GM18909 (cell line): ENCODE results near the gene TBCEL.
A peak's percentile ranks its signal among the peaks of the same experiment; 100 is the strongest.
"Not testable (repeated sequence)": the region's sequence is repeated elsewhere in the genome, so short reads cannot be mapped to it uniquely, and the experiment has no call there.

Experiments used
- ATAC-seq: cut with Tn5 transposase; IDR thresholded peaks from one replicate; pipeline ENCODE4 v1.9.1; 2021; ENCODE audit warnings: mild to moderate bottlenecking; ENCODE audit not compliant: unreplicated experiment, poor library complexity

The TBCEL gene

DNA sequence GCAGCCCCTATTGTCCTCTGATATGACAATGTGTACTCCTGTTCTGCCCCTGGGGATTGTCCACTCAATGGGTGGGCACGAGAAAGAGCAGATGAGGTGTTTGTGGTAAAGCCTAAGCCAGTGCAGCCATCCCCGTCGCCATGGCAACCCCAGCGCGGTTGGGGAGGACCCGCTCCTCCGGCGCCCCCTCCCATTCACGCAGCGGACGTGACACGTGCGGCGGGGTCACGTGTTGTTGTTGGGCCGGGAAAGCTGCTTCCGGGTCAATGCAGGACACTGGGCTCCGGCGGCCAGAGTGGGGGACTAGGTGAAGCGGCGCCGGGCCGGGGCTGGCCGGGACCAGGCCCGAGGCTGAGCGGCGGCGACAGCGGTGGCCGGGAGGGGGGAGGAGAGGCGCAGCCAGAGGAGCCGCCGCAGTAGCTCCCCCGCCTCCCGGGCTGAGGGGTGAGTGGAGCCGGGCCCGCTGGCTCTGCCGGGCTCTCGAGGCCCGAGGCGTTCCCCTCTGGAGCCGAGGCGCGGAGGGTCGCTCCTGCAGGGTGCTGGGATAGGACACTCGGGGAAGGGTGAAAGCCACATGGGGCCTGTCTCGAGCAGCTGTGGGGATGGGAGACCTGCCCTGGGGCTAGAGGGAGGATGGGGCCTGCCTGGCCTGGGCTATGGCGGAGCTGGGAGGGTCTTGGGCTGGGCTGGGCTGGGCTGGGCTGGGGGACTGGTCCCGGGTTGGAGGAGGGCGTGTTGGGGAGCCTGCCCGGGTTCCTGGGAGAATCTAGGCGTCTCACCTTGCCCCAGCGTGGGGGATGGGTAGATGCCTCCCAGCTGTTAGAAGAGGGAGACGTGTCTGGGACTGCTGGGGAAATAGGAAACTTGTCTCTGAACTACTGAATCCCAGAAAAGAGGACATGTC lies at the start of gene TBCEL:
TBCEL (plus strand) TSS at position 255 of the 904 bp plus-strand sequence. CDS start 21,589 bp downstream, outside the sequence.
- ATAC-seq, result peak; percentile 96

GRCh38 chr11:120974466-120974865 lies 49.4 kb upstream of the TBCEL start:
- ATAC-seq, result no peak

GRCh38 chr11:120974965-120975364 lies 48.9 kb upstream of the TBCEL start:
- no peak for ATAC-seq

DNA sequence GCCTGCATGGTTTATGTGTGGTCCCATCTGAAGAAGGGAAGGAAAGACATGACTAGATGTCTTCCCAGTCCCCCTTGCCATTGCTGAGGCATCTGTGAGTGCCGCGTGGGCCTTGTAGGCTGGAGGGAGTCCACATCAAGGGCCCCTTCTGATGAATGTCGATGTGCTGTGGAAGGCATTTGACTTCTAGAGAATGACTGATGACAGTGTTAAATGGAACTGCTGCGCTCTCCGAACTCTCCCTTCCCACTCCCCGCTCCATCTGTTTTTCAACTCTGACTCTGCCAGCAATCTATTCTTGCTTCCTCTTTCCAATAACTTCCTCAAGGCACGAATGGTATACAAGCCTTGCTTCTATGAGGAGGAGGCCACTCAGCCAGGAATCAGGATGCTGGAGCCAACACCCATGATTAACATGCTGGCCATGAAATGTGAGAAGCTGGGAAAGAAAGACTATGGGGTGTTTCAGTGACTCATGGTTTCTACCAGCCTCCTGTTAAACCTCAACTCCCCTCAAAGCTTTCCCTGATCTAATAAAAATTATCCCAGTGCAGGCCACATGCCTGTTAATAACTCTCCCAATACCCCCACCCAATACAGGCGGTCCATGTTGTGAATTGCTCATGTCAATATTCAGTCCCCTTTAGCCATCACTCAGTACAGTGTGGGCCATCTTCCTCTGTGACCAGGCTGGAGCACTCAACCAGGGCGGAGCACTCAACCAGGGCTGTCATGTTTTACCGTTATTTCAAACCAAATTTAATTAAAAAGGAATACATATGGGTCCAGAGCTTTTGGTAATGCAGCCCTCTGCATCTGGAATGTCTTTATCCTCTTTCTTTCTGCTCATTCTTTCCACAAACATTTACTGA lies 46.4 kb upstream of the TBCEL start:
- ATAC-seq, result no peak

DNA sequence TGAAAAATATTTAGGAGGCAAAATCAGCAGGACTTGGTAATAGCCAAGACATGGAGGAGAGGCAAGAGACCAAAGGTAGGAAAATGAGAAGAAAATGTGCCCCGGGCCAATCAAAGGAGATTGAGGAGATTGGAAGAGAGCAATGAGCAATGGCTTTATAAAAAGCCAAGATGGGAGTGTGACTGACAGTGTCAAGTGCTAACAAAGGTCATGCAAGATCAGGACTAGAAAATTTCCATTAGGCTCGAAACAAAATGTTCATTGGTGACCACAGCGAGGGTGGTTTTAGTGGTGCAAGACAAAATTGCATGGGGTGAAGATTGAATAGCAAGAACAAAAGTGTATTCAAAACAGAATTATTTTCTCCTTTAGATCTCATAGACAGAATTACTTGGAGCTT lies 45.2 kb upstream of the TBCEL start:
- ATAC-seq, result no peak

DNA sequence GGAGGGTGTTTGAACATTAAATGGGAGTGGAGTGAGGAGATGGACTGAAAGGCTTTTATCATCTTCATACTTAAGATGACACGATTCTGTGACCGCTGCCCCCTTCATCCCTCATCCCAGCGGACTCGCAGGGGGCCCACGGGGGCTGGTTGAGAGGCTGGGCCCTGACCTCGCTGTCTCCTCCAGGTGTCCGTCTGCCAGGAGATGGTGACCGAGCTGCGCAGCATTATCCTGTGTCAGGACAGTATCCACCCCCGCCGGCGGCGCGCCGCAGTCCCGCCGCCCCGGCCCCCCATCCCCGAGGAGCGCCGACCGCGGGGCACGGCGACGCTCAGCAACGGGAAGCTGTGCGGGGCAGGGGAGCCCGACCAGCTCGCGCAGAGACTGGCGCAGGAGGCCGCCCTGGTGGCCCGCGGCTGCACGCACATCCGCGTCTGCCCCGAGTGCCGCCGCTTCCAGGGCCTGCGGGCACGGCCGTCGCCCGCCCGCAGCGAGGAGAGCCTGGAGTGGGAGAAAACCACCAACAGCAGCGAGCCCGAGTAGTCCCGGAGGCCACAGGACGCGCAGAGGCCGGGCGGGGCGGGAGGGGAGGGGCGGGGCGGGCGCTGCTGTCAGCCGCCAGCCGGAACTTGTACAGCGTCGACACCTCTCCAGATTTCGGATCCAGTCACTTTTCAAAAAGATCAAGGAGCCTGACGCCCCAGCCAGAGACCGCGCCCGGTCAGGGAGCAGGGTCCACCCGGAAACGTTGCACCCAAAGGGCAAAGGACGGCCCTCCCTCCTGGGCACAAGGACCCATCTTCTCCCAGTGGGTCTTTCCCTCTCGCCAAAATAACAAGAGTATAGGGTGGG lies 38.0 kb upstream of the TBCEL start:
- ATAC-seq, result no peak

- no peak for ATAC-seq
Measured at GRCh38 chr11:120988603-120989002, 35.3 kb upstream of the TBCEL start.

DNA sequence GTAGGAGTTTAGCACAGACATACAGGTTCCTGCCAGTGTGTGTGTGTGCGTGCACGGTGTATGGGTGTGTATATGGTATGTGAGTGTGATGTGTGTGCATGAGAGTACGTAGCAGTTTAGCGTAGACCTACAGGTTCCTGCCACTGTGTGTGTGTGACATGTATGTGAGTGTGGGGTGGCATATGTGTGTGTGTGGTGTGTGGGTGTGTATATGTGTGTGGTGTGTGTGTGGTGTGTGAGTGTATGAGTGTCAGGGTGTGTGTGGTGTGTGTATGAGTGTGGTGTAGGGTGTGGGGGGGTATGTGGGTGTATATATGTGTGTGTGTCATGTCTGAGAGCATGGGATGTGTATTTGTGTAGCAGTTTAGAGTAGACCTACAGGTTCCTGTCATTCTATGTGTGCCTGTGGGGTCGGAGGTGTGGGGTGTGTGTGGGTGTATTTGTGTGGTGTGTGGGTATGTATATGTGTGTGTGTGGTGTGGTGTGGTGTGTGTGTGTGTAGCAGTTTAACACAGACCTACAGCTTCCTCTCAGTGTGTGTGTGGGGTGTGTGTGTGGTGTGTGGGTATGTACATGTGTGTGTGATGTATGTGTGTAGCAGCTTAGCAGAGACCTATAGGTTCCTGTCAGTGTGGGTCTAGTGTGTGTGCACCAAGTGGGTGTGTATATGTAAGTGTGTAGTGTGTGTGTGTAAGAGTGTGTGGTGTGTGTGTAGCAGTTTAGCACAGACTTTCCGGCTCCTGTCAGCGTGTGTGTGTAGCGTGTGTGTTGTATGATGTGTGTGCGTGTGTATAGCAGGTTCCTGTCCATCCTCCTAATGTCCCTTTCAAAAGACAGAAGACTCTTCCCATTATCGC lies 31.8 kb upstream of the TBCEL start:
- ATAC-seq, result no peak

- ATAC-seq, result no peak
Measured at GRCh38 chr11:120994091-120994859, 29.6 kb upstream of the TBCEL start.

GRCh38 chr11:120995184-120995583 lies 28.7 kb upstream of the TBCEL start:
- no peak for ATAC-seq

DNA sequence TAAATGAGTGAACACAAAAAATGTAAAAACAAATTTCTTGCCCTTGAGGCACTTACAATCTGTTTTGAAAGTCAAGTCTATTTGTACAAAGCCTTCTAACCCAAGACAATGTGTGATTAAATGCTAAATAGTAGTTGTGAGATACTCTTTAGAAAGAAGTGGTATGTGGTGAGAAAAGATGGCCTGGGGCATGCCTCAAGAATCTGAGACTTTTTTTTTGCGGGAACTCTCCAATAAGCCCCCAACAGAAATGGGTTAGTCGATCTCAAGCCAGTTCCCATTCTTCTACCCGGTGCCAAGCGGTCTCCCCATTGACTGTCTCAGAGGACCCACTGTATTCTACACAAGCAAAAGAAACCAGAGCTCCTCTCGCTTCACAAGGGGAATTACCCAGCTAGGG lies 26.9 kb upstream of the TBCEL start:
- no peak for ATAC-seq

DNA sequence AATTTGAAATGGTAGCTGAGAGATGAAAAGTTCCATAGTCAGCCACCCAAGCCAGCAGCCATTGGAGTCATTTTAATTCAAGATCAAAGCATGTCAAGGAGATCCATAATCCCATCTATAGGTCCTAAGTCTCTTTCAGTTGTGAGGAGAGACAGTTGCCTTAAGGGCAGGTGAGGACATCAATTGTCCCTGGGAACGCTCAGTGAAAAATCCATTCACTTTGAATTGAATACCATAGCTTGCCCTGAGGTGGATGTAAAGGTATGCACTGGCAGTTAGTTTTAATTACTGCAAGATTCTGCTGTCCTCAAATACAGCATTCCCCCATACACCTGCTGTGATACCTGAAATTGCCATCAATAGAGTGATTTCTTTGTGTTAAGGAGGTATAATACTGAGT lies 25.3 kb upstream of the TBCEL start:
- no peak for ATAC-seq

- ATAC-seq, result no peak
Measured at GRCh38 chr11:121004206-121004840, 19.6 kb upstream of the TBCEL start.

DNA sequence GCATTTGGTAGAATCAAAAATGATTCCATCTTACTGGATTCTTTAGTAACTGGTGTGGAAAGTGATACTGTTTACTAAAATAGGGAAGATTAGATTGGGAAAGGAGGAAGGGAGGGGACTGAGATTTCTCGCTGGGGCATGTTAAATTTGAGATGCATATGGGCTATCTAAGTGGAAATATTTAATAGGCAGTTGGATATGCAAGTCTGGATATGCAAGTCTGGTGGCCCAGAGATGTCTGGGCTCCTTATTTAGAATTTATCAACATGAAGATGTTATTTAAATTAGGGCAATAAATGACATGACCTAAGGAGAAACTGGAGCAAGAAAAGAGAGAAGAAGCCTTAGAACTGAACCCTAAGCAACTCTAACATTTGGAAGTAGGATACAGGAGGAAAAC lies 17.0 kb upstream of the TBCEL start:
- ATAC-seq, result no peak

- no peak for ATAC-seq
Measured at GRCh38 chr11:121008551-121008950, 15.4 kb upstream of the TBCEL start.

DNA sequence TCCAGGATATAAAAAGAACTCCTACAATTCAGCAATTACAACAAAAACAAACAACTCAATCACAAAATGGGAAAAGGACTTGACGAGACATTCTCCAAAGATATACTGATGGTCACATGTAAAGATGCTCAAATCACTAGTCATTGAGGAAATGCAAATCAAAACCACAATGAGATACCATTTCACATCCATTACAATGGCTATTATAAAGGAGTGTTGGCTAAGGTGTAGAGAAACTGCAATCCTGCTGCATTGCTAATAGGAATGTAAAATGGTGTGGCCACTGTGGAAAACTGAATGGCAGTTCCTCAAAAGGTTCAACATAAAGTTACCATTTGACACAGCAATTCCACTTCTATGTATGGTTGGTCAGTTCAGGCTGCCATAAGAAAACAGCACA lies 11.8 kb upstream of the TBCEL start:
- no peak for ATAC-seq

- ATAC-seq, result no peak
Measured at GRCh38 chr11:121018746-121019145, 5.2 kb upstream of the TBCEL start.

DNA sequence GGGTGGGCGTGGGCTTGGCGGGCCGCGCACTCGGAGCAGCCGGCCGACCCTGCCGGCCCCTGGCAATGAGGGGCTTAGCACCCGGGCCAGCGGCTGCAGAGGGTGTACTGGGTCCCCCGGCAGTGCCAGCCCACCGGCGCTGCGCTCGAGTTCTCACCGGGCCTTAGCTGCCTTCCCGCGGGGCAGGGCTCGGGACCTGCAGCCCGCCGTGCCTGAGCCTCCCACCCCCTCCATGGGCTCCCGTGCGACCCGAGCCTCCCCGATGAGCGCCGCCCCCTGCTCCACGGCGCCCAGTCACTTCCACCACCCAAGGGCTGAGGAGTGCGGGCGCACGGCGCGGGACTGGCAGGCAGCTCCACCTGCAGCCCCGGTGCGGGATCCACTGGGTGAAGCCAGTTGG lies 2.2 kb upstream of the TBCEL start:
- not testable (repeated sequence) for ATAC-seq
